Astrocyte (in vitro differentiated cells and primary cell): ENCODE results near the gene CCDC15. TPM values are rescaled to one million over a fixed set of nuclear protein-coding genes. Genes with fewer than 3 reads are reported as not detected.

Source experiments
- DNase-seq: peaks from one replicate; pipeline ENCODE4 v3.0.0-alpha.2; 2010; ENCODE audit warnings: low read depth
- FAIRE-seq: peaks from 2 replicates; lab custom pipeline; 2011; peaks lifted over from hg19 to GRCh38; lab: Jason Lieb, UNC
- H2AFZ ChIP-seq: 2 replicates; pipeline ENCODE4 v1.6.0; 2012; ENCODE audit warnings: low read depth, low read length, inconsistent platforms
- H3K27ac ChIP-seq: 2 replicates; pipeline ENCODE4 v1.5.1; 2011; ENCODE audit warnings: low read depth, low read length, inconsistent platforms
- H3K27me3 ChIP-seq: 2 replicates; pipeline ENCODE4 v1.6.0; 2011; ENCODE audit warnings: low read length, inconsistent platforms; ENCODE audit not compliant: insufficient read depth
- H3K36me3 ChIP-seq: 2 replicates; pipeline ENCODE4 v1.5.1; 2011; ENCODE audit warnings: low read length, inconsistent platforms; ENCODE audit not compliant: insufficient read depth
- H3K4me1 ChIP-seq: 2 replicates; pipeline ENCODE4 v1.5.1; 2011; ENCODE audit warnings: low read length, inconsistent platforms; ENCODE audit not compliant: insufficient read depth
- H3K4me2 ChIP-seq: 2 replicates; pipeline ENCODE4 v1.6.0; 2012; ENCODE audit warnings: low read length, inconsistent platforms
- H3K4me3 ChIP-seq: 2 replicates; pipeline ENCODE4 v1.5.1; 2011; ENCODE audit warnings: low read depth, mild to moderate bottlenecking, low read length, inconsistent platforms; ENCODE audit not compliant: insufficient read depth
- H3K79me2 ChIP-seq: 2 replicates; pipeline ENCODE4 v1.6.0; 2012; ENCODE audit warnings: mild to moderate bottlenecking, low read length, inconsistent platforms; ENCODE audit not compliant: insufficient read depth
- H3K9ac ChIP-seq: 2 replicates; pipeline ENCODE4 v1.6.0; 2012; ENCODE audit warnings: mild to moderate bottlenecking, low read length, inconsistent platforms
- H3K9me3 ChIP-seq: 2 replicates; pipeline ENCODE4 v1.5.1; 2012; ENCODE audit warnings: low read depth, mild to moderate bottlenecking, low read length, inconsistent platforms; ENCODE audit not compliant: insufficient read depth
- H4K20me1 ChIP-seq: 2 replicates; pipeline ENCODE4 v1.6.0; 2012; ENCODE audit warnings: low read length, inconsistent platforms; ENCODE audit not compliant: insufficient read depth
- H3K27ac Mint-ChIP-seq: one replicate; pipeline ENCODE4 v1.8.0; 2021; ENCODE audit warnings: mild to moderate bottlenecking, mixed read lengths; ENCODE audit not compliant: unreplicated experiment
- H3K27me3 Mint-ChIP-seq: one replicate; pipeline ENCODE4 v1.8.0; 2021; ENCODE audit warnings: low read depth, mixed read lengths; ENCODE audit not compliant: unreplicated experiment
- H3K36me3 Mint-ChIP-seq: one replicate; pipeline ENCODE4 v1.8.0; 2021; ENCODE audit warnings: low read depth, mixed read lengths; ENCODE audit not compliant: unreplicated experiment
- H3K4me1 Mint-ChIP-seq: one replicate; pipeline ENCODE4 v1.8.0; 2021; ENCODE audit warnings: low read depth, mixed read lengths; ENCODE audit not compliant: unreplicated experiment
- H3K4me3 Mint-ChIP-seq: one replicate; pipeline ENCODE4 v1.8.0; 2021; ENCODE audit warnings: mild to moderate bottlenecking, moderate library complexity, mixed read lengths; ENCODE audit not compliant: unreplicated experiment
- H3K9me3 Mint-ChIP-seq: one replicate; pipeline ENCODE4 v1.8.0; 2021; ENCODE audit warnings: mild to moderate bottlenecking, mixed read lengths; ENCODE audit not compliant: unreplicated experiment
- CTCF ChIP-seq: IDR thresholded peaks from 2 replicates; pipeline ENCODE4 v1.5.1; 2011; ENCODE audit warnings: low read depth, mild to moderate bottlenecking, inconsistent platforms, low read length, moderate library complexity; ENCODE audit not compliant: insufficient read depth
- EZH2 ChIP-seq: IDR thresholded peaks from 2 replicates; pipeline ENCODE4 v1.6.1; 2012; ENCODE audit warnings: mild to moderate bottlenecking, low read length, inconsistent platforms; ENCODE audit not compliant: insufficient read depth
- total RNA-seq: library from RNA; stranded (reverse); gene quantifications from 2 replicates; pipeline ENCODE4 v1.2.1, GENCODE V29; 2021

The CCDC15 gene
- total RNA-seq, 1 donor from 2014 or later = 0.75 TPM

DNA sequence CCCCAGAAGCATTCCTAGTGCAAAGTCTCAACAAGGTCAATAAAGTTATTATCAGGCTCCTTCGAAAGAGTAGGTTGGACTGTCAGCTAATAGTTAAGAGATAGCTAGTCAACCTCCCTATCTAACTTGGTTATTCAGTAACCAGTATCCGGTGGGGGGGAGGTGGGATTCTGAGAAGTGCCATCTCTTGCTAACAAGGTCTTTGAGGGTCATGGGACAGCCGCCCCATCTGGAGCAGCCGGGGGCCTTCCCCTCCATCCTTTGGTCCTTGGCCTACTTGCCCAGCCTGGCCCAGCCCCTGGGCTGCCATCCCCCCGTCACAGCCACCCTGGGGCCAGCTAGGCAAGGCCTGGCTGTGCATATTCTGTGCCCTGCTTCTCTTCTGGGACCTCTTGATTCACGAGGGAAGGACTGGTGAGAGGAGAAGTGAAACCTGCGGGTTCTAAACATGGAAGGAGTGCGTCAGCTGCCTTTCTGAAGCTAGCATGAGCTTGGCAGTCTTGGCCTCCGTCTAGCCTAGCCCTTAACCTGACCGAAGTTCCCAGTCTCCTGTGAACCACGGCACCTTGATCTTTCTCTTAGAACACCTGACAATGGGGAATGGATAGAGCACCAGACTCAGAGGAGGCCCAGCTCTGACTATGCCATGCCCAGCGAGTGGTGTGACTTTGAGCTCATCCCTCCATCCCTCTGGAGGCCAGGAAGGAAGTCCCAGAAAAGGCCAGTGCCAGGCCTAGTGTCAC, 118.4 kb downstream of the CCDC15 start:
- no peak for FAIRE-seq
- TF ChIP-seq CTCF (no peak), EZH2 (no peak)
- Histone ChIP-seq H3K4me2 (no peak overlapping the region), H2AFZ (no peak overlapping the region), H3K27ac (no peak overlapping the region), H3K4me3 (no peak overlapping the region), H3K36me3 (no peaks in the 10 kb centered on the region), H3K27me3 (no peaks in the 10 kb centered on the region), H3K9ac (no peak overlapping the region), H4K20me1 (no peaks in the 10 kb centered on the region), H3K9me3 (no peaks in the 10 kb centered on the region), H3K4me1 (peaks cover 27% of the 10 kb centered on the region), H3K79me2 (no peaks in the 10 kb centered on the region)
- H3K4me1 Mint-ChIP-seq = peaks cover 30% of the 10 kb centered on the region
- H3K27ac Mint-ChIP-seq = no peak overlapping the region
- no peaks in the 10 kb centered on the region for H3K9me3 Mint-ChIP-seq
- peaks cover 29% of the 10 kb centered on the region for H3K27me3 Mint-ChIP-seq
- DNase-seq = no peak
- H3K36me3 Mint-ChIP-seq = no peaks in the 10 kb centered on the region
- H3K4me3 Mint-ChIP-seq = no peak overlapping the region

- Histone ChIP-seq H3K79me2 (no peaks in the 10 kb centered on the region), H3K4me3 (no peak overlapping the region), H3K4me2 (no peak overlapping the region), H2AFZ (no peak overlapping the region), H3K9me3 (no peaks in the 10 kb centered on the region), H4K20me1 (no peaks in the 10 kb centered on the region), H3K9ac (no peak overlapping the region), H3K27ac (no peak overlapping the region), H3K36me3 (no peaks in the 10 kb centered on the region), H3K27me3 (no peaks in the 10 kb centered on the region), H3K4me1 (peaks cover 27% of the 10 kb centered on the region)
- FAIRE-seq (no peak), DNase-seq (no peak)
- H3K4me1 Mint-ChIP-seq = peaks cover 30% of the 10 kb centered on the region
- H3K27ac Mint-ChIP-seq = no peak overlapping the region
- peaks cover 35% of the 10 kb centered on the region for H3K27me3 Mint-ChIP-seq
- TF ChIP-seq CTCF = no peak
- no peak for TF ChIP-seq EZH2
- H3K4me3 Mint-ChIP-seq = no peak overlapping the region
- H3K36me3 Mint-ChIP-seq = no peaks in the 10 kb centered on the region
- no peaks in the 10 kb centered on the region for H3K9me3 Mint-ChIP-seq
These were observed 119.1 kb downstream of the CCDC15 start for GRCh38 chr11:125072961-125073590.
